Ureter (tissue), 1 donor: ENCODE measurements around the gene HSD17B12. TPM values are rescaled to one million over a fixed set of nuclear protein-coding genes. Genes with fewer than 3 reads are reported as not detected.
"Not testable (repeated sequence)": the region's sequence is repeated elsewhere in the genome, so short reads cannot be mapped to it uniquely, and the experiment has no call there.

Experiments used
- DNase-seq: peaks from one replicate; pipeline ENCODE4 v3.0.0-alpha.2; 2020; ENCODE audit warnings: low spot score
- total RNA-seq: library from RNA; stranded (reverse); gene quantifications from one replicate; pipeline ENCODE4 v1.2.4, GENCODE V29; 2023
- donor health status: DM: yes; HTN: yes; CAD: no.

Gene HSD17B12
- total RNA-seq, 1 donor from 2014 or later, result 102 TPM

DNA sequence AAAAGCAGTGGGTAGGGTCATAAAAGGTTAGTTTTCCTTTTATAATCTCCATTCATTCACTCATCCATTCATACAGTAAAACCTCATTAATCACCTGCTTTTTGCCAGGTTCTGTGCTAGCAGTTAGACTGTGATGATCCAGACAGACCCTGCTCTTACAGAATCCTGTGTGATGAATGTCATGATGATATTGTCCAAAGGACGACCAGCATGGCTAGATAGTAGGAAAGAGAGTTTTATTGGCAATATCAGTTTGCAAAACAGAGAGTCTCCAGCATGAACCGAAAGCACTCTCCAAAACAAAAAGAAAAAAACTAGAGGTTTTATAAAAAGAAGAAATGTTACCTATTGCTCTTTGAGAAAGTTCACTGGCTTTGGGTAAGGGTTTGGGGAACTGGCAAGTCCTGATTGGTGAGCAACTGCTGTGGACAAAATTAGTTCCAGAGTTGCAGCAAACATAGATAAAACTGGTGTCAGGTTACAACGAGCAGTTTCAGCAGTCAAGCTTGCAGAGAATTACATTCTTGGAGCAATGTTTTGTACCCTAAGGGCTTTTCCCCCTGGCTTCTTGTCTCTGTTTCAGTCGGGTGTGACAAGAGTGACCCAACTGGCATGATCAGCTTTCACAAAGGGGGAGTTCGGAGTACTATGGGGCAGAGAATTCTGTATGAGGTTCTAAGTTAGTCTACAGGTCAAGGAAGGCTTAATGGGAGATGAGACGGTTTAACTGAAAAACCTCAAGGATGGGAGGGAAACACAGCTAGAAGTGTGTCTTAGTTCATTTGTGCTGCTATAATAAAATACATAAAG lies 58.3 kb downstream of the HSD17B12 start:
- peak; percentile 45 for DNase-seq

DNA sequence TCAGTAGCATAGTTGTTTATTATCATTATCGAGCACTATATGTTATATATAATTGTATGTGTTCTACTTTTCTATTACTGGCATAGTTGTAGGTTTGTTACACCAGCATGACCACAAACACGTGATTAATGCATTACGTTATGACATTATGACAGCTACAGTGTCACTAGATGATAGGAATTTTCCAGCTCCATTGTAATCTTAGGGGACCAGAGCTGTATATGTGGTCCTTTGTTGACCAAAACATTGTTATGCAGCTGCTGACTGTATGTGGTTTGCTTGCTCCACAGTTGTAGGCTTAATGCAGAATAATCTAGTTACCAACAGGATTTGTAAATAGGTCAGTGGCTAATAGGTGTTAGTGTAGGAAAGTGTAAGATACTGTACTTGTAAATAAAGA lies 66.1 kb downstream of the HSD17B12 start:
- DNase-seq, result no peak

DNA sequence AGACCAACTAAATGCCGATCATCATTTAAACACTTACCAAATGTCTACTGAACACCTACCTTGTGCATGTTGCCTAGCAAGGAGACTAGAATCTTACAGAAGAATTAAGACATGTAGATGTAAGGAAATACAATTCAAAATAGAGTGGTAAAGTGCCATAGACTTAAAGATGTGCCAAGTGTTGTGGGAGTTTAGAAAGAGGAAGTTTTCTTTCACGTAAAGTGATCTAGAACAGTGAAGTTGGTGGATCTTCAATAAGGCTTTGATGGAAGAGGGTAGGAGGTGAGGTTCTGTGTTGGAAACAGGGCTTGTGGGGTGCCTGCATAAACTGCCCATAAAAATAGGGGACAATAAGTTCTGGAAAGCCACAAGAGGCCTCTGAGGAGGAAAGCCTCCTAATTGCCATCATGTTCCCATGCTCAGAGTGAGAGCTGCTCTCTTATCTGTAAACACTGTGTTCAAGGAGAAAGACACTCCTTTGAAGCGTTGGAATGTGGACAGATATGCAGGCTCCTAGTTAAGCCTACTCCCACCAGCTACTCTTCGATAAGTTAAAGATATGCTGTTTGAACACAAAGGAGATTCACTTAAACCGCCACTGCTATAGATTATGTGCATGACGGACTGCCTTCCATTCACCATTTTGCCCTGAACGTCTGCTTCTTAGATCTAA lies 66.7 kb downstream of the HSD17B12 start:
- no peak for DNase-seq

DNA sequence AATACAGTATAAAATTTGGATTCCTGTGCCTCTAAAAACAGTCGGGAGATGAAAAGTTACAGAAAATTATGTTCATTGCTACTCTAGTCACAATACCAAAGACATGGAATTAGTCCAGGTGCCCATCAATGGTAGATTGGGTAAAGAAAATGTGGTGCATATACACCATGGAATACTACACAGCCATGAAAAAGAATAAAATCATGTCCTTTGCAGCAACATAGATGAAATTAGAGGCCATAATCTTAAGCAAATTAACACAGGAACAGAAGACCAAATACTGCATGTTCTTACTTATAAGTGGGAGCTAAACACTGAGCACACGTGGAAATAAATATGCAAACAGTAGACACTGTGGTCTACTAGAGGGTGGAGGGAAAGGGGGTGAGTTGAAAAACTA lies 67.6 kb downstream of the HSD17B12 start:
- no peak for DNase-seq

DNA sequence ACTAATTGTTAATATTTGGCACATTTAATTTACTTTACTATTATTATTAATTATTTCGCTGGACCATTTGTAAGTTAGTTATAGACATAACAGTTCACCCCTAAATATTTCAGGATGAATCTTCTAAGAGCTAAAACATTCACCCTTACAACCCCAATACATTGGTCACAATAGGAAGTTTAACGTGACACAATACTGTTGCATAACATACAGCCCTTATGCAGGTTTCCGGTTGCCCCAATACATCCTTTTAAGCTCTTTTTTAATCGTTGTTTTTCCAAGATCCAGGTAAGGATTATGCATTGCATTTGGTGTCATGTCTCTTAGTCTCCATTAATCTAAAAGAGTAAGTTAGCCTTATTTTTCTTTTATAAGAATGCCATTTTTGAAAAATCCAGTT lies 71.2 kb downstream of the HSD17B12 start:
- DNase-seq, result no peak

DNA sequence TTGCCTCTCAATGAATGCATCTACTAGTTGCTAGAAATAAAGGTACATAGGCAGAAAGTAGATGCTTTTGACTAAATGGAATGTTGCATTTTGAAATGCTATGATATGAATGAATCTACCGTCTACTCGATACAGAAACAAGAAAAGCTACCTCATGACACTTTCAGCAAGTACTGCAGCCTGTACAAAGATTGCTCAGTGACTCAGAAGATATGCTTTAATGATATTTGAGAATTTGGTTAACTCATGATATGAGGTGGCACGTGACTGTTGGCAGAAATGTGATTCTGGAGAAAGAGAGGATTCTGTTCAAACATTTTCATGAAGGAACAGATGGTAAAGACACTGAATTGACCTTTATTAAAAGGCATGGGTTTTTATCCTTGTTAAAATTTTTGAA lies 76.0 kb downstream of the HSD17B12 start:
- no peak for DNase-seq

DNA sequence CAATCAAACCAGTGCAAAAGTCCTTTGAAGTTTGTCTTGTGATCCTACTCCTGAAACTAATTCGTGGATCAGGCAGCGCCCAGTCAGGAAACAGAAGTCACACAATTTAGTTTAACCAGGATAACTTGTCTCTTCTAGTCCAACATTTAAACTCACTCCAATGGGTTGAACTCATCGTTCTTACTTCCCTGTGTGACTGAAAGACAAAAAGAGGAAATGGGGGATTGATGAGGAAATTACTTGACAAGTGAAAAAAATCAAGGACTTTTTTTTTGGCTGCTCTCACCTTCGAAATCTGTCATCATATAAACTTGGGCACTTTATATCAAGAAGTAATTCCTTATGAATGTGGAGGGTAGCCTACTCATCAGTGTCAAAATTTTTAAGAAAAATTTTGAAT lies 78.4 kb downstream of the HSD17B12 start:
- no peak for DNase-seq

DNA sequence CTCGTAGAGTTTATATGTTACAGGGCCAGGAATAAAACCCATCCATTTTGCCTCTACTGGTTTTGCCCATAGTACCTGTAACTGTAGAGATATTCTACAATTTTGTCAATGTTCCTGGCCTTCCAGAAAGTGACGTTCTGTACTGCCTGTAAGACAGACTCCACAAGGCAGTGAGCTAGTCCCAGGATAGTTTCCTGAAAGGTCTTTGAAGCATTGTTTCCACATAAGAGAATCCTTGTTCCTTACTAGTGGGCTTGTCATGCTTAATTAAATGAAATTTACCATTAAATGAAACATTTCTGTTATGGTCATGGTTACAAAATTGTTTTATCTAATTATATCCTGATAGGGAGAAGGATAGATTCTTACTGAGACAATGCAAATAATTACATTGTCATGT lies 80.4 kb downstream of the HSD17B12 start:
- no peak for DNase-seq

DNA sequence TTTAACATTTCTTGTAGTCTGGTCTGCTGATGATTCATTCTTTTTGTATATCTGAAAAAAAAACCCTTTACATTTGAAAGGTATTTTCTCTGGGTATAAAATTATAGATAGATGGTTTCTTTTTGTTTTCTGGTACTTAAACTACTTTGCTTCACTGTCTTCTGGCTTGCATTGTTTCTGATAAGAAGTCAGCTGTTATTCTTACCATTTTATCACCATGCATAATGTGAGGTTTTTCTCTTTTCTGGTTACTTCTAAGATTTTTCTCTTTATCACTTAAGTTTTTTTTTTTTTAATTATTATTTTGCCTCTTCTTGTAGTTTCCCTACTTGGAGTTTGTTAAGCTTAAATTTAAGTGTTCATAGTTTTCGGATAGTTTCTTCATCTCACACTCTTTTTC lies 84.7 kb downstream of the HSD17B12 start:
- no peak for DNase-seq

DNA sequence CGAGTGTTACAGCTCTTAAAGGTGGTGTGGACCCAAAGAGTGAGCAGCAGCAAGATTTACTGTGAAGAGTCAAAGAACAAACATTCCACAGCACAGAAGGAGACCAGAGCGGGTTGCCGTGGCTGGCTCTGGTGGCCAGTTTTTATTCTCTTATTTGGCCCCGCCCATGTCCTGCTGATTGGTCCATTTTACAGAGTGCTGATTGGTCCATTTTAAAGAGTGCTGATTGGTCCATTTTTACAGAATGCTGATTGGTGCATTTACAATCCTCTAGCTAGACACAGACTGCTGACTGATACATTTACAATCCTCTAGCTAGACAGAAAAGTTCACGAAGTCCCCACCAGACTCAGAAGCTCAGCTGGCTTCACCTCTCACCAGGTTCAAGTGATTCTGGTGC lies 88.1 kb downstream of the HSD17B12 start:
- not testable (repeated sequence) for DNase-seq

DNA sequence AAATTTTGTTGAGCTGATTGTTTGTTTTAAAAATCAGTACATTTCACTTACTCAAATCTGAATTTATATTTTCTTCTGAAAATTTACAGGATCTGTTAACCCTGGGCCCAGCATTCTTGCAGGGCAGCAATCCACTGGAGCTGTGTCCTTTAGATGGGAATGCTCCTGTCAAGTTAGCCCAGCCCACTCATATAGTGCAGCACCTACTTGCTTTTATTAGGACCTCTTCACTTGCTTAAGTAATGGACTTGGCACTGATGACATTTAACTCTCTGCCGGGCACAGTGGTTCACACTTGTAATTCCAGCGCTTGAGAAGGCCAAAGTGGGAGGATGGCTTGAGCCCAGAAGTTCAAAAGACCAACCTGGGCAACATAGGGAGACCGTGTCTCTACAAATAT lies 89.6 kb downstream of the HSD17B12 start:
- DNase-seq, result no peak

DNA sequence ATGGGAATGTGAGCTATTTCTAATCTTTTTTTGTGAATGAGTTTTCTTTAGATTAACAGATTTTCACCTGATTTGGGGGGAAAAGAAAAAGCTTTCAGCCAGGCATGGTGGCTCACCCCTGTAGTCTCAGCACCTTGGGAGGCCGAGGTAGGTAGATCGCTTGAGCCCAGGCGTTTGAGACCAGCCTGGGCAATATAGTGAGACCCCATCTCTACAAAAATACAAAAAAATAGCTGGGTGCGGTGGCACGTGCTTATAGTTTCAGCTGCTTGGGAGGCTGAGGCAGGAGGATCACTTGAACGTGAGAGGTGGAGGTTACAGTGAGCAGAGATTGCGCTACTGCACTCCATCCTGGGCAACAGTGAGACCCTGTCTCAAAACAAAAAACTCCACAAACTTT lies 92.2 kb downstream of the HSD17B12 start:
- DNase-seq, result no peak

DNA sequence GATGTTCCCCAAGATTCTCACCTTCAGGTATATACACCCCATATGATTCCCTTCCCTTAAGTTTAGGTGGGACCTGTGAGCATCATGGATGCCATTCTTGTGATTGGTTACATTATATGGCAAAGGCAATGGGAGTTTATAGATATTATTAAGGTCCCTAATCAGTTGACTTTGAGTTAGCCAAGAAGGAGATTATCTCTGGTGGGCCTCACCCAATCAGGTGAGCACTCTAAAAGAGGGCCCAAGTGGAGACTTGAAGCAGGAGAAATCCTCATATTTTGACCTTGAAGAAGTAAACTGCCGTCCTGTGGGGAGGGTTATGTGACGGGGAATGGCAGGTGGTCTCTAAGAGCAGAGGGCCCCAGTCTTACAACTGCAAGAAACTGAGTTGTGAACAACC lies 94.2 kb downstream of the HSD17B12 start:
- DNase-seq, result no peak

DNA sequence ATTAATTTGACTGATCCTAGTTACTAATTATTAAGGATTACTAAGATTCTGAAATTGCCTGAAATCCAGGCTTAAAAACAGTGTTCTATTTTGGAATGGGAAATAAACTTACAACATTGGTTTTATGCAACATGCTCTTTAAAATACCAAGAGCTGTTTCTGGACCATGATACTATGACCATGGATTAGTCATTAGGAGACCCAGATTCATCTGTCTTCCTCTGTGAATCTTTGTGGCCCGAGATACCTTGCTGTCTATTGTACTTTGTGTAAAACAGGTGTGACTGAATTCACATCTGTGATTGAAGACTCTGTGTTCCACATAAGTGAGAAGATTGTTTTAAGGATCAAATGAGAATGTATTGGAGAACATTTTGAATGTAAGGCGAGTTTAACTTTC lies 98.8 kb downstream of the HSD17B12 start:
- no peak for DNase-seq

DNA sequence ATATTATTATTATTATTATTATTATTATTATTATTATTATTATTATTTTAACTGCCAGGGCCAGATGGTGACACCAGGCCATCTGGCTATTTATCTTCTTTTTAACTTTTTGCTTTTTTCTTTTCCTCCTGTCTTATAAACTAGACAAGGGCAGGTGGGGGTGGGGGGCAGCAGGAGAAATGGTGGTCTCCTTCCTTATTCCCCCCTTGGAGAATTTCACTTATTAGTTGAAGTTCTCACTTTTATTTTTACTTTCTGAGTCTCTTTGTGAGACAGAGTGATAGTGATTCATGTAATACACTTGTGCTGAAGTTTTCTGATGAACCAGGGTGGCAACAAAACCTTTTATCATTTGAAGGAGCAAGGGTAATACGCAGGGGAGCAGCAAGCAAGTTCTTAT lies 103.8 kb downstream of the HSD17B12 start:
- no peak for DNase-seq

DNA sequence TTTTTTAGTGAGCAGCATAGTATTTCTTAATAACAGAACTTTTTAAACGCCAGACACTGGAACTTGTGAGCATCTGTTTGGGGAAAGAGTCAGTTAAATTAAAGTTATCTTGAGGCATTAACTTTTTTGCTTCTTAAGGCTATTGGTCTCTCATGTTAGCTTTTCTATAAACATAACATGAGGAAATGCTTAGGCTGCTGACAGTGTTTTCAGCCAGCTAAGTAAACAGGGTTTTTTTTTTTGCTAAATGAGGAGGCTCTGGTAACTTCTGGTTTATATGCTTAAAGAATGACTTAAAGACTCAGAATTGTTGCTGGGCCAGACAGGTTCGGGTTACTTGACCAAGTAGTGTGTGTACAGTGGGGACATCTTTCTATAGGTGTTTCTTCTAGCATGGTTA lies 104.3 kb downstream of the HSD17B12 start:
- DNase-seq, result no peak

DNA sequence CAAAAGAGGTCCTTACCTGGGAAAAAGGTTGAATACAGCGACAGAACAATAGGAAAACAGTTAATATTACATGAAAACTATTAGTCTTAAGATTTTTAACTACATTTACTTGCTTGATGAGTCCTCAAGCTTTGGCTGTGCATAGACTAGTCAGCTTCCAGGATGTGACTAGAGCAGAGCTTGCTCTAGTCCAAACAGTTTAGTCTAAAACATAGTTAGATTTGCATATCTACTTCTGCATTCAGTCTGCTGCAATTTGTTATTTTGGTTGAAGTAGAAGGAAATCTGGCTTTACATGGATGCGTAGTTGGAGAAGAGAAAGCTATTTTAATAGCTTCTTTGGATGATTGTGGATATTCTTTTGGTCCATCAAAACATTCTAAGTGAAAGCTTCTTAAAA lies 104.8 kb downstream of the HSD17B12 start:
- no peak for DNase-seq

DNA sequence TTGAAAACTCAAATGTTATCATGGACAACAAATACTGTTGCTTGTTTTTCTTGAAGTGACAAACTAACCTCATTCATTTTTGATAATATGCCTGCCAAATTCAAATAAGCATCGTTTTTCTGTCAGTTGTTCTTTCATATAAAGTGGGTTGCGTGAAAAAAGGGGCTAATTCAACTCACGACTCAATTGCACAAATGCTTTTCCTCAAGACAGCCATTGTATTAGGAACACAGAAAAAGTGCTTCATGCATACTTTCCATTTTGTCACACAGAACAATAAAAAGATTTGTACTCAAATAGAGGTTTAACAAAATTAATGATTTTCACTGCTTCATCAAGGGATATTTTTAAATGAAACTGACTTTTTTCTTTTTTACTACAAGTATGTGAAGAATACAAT lies 105.5 kb downstream of the HSD17B12 start:
- no peak for DNase-seq

DNA sequence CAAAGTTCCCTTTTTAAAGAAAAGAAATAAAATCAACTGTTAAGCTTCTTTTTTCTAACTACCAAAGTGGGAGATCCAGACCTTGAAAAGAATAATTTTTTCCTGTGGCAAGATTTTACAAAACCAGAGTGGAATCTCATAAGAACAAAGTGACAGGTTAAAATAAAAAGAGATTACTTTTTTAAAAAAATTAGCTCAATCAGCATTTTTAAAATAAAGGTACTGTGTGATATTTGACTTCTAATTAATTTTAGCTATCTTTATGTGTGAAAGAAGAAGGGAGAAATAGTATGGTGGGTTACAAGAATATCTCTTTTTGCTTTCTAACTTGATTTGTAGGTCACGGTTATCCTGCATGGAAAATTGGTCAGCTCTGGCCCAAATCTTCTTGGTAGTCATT lies 107.3 kb downstream of the HSD17B12 start:
- no peak for DNase-seq

DNA sequence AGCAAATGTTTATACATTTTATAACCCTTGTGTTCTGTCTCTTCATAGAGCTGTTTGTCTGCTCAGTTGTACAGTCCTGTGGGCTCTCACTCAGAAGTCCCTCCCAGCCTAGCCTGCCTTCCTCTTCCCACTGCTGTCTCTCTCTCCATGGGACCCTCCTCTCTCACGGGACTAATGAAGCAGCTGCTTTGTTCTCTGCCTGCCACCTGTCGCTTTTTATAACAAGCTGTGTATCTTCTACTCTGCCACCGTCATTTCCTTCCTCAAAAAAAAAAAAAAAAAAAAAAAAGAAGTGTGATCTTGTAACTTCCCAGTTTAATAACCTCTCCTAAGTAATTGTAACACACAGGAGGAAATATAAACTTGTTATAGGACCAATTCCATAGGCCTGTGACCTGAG lies 107.9 kb downstream of the HSD17B12 start:
- DNase-seq, result no peak

DNA sequence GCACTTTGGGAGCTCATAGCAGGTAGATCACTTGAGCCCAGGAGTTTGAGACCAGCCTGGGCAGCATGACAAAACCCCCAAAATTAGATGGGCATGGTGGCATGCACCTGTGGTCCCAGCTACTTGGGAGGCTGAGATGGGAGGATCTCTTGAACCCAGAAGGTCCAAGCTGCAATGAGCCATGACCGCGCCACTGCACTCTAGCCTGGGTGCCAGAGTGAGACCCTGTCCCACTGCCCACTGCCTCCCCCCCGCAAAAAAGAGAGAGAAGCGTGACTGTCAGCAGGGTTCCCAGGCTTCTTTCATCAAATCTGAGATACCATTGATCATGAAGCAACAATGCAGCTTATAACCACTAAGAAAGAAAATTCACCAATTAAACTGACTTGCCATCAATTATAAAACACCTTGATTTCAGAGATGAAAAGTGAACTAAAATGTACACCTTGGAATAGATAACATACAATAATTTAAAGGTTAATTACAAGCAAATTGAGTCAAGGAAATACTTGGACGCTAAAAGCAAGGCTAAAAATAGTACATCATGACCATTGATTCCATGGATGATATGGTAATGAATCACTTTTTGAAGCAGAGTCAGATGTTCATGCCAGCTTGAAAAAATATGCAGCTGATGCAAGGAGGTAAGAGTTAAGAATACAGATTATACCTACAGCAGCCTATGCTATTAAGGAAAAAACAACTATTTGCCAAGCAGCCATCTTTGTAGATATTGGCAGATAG lies 109.3 kb downstream of the HSD17B12 start:
- no peak for DNase-seq

DNA sequence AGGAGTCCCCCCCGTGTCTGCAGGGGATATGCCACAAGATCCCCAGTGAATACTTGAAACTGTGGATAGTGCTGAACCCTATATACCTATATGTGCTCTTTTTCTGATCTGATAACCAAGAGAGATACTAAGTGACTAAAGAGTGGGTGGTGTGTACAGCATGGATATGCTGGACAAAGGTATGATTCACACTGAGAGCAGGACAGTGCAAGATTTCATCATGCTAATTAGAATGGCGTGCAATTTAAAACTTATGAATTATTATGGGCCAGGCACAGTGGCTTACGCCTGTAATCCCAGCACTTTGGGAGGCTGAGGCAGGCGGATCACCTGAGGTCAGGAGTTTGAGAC lies 109.9 kb downstream of the HSD17B12 start:
- DNase-seq, result no peak

DNA sequence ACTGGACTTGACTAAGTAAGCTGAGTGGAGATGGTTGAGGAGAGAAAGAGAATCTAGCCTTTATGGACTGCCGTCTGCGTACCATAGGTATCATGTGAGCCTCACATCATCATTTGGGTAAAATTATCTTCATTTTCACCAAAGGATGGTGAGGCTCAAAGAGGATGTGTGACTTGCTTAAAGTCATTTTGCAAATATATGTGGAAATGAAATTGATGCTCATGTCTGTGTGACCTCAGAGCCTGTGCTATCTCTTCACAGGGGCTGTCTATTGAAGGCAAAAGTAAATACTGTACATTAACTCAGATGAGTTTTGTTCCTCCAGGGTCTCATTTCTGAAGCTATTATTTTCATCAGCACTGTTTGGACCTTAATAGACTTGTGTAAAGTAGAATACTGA lies 116.8 kb downstream of the HSD17B12 start:
- DNase-seq, result no peak
